HG03103 (cell line): ENCODE measurements around the gene RIMBP2.
"Not testable (repeated sequence)": the region's sequence is repeated elsewhere in the genome, so short reads cannot be mapped to it uniquely, and the experiment has no call there.

Source experiments
- ATAC-seq: cut with Tn5 transposase; IDR thresholded peaks from one replicate; pipeline ENCODE4 v1.9.1; 2021; ENCODE audit warnings: low read depth; ENCODE audit not compliant: unreplicated experiment

The RIMBP2 gene

DNA sequence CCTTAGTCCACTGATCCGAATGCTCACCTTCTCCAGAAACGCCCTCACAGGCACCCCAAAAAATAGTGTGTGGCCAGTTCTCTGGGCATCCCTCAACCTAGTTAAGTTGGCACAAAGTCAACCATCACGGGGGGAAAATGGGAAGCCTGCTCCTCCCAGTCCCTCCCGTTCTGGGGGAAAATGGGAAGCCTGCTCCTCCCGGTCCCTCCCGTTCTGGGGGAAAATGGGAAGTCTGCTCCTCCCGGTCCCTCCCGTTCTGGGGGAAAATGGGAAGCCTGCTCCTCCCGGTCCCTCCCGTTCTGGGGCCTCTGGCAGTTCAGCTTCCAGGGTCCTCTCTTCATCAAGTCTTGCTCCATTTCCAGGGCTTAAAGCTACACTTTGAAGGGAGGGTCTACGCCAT lies 106.1 kb downstream of the RIMBP2 start:
- no peak for ATAC-seq

DNA sequence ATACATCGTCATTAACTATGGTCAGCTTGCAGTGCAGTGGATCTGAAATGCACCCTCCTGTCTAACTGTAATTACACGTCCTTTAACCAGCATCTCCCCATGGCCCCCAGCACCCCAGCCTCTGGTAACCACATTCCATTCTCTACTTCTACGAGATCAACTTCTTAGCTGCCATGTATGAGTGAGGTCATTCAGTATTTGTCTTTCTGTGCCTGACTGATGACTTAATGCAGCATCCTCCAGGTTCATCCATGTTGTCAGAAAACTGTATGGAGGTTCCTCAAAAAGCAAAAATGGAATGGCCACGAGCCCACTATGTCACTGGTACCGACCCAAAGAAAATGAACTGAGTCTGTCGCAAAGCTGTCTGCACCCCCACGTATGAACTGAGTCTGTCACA lies 107.3 kb downstream of the RIMBP2 start:
- ATAC-seq: no peak

DNA sequence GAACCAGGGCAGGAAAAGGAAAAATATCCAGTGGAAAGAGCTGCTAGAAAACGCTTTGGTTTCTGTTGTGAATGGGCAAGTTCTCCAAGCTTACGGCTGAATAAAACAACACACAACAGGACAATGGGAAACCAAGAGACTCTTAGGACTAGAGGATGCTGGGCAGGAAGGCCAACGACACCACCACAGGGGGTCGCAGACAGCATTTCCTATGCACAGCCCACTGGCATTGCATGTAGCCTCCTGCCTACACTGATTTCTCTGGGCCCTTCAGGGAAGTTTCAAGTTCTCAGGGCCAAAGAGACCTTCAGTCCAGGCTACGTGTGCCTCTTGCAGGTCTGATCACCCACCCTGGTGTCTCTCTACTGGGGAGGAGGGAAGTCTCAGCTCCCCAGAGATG lies 108.0 kb downstream of the RIMBP2 start:
- ATAC-seq: no peak

DNA sequence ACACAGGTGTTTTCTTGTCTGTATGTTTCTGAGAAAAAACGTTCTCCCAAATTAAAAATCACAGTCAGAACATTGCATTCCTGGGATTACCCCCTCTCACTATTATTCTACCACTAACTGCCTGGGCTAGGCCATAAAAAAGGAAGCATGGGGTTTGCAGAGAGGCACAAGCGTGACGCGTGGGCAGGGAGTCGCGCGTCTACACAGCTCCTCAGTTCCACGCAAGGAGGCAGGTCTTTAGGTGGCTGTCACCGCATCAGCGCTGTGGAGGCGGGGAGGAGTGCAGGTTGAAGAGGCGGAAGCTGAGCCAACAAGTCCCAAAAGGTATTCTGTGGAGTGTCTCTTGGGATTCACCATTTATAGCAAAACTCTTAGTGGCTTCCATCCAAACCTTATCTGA lies 109.9 kb downstream of the RIMBP2 start:
- no peak for ATAC-seq

DNA sequence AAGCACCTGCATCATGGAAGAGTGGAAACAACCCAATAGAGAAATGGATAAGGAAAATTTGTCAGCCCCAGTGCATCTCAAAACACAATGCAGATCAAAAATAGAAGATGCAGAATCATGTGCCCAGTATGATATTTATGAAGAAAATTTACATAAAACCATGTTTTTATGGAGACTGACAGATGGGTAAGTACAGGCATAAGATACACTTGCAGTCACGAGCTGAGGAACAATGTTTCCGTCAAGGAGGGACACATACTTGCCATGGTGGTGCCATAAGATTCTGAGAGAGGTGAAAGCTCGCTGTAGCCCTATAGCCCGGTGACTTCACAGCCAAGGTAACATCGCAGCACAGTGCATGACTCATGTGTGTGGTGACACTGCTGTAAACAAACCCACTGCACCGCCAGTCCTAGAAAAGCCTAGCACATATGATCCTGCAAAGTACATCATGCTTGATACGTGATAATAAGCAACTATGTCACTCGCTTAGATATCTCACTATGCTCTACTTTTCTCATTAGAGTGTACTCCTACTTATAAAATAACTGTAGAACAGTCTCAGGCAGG lies 112.6 kb downstream of the RIMBP2 start:
- no peak for ATAC-seq

DNA sequence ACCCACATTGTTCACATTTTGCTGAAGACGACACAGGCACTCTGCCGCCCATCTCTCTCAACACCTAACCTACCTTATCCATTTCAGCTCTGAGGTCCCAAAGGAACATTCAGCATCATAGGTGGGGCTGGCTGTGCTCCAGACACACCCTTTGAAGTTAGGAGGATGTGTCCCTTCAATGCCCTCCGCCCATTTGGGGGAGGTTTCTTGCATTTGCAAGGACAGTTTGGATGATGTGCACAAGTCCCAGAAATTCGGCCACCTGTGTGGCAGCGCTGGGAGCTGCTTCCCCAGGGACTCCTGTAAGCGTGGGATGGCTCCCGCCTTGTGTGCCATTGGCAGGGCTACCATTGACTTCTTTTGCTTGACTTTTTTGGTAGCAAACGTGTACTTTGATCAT lies 113.8 kb downstream of the RIMBP2 start:
- no peak for ATAC-seq

DNA sequence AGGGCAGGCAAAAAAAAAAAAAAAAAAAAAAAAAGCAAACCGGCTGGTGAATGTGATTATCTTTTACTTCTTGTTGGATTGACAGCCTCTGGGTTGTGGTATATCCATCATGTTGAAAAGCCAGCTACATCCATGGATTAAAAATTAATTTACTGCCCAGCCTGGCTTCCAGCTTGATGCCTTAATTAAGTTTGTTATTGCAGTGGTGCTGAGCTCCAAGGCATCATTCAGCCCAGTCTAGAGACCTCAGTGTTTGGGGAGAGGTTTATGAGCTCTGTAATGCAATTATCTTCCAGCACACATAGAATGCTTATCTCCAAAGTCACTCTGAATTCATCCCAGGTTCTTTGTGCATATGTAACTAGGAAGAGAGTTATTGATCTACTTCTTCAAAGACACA lies 114.8 kb downstream of the RIMBP2 start:
- ATAC-seq: no peak

DNA sequence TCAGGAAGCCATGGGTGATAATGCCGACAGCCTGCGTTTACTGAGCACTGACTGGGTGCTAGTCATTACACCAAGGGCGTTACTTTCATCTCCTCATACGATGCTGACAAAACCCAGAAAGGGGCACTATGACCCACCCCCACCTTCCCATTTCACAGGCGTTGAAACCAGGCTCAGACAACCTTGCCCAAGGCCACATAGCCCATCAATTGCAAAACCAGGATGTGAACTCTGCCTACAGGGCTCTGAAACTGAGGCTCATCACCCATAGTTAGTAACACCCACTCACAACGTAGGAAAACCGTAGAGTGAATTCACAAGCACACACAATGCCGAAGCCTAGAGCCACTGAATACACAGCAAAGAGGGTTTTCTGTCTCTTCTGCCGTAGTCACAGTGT lies 119.9 kb downstream of the RIMBP2 start:
- no peak for ATAC-seq

DNA sequence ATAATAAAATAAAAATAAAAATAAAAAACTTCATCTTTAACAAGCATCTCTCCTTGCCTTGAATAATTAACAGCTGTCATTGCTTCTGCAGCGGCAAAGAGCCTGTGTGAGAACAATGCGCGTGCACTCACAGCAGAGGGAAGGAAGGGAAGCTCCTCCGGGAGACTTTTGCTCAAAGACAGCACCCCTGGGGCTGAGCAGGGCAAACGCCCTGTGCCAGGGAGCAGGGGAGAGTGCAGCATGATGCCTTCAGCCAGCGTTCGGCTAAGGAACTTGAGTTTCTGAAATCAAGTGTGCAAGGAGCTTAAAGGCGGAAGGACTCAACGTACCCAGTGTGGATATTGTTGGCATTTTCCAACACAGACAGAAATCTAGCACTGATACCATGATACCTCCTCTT lies 120.5 kb downstream of the RIMBP2 start:
- ATAC-seq: no peak

DNA sequence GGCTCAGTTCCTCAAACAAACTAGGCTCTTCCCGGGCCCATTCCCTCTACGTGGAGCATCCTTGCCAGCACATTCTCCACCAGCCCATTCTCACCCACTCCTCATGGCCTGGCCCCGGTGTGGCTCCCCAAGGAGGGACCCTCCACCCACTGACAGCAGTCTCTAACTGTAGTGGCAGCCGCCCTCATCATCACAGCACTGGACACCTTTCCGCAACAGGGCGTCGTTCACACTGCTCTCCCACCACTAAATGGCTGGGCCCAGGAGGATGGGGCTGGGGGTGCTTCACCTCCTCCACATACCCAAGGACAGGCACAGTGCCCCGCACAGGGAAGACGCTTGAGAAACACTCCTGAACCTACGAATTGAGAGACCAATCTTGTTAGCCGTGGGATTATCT lies 123.0 kb downstream of the RIMBP2 start:
- ATAC-seq: no peak

DNA sequence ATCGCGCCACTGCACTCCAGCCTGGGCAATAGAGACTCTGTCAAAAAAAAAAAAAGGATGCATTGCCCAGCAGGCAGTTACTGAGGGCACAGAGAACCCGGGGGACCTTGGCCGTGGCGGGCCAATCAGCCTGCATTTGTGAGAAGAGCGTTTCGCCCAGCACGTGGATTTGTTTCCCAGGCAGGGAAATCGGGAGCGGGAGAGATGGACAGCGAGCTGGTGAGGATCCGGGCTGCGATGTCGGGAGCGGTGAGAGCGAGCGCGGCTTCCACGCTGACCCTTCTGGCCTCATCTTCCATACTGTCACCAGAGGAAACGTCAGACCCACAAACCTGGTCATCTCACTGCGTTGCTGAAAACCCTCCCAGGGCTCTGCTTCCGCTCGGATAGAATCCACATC lies 123.5 kb downstream of the RIMBP2 start:
- ATAC-seq: no peak

DNA sequence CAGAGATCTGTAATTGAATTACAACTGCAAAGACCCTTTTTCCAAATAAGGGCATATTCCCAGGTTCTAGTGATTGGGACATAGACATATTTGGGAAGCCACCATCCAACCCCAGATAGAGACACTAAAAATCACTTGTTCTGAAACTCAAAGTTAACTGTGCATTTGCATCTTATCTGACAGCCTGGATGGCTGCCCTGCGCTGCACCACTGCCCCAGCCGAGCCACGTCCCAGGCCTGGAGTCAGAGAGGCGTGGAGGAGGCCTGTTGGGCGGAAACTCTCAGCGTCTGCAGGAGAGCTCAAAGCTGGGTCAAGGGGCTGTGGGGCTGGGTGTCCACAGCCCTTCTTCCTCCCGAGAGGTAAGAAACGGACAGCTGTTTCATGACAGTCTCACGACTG lies 124.4 kb downstream of the RIMBP2 start:
- ATAC-seq: no peak

DNA sequence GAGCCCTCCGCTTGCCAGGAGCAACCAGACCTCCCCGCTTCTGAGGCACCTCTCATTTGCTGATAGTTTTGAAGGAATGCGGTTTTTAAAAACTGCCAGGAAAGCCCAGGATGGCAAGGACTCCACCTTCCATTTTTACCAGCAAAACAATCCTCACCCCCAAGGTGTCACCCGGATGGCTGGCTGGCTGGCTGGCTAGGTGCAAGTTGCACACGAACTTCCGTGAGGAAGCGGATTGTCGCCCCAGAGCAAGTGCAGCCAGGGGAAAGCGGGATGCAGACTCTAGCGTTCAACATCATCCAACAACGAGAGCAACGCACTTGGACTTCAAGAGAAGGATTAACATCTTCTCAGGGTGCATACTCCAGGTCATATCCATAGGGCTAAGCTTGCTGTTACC lies 125.4 kb downstream of the RIMBP2 start:
- ATAC-seq: no peak

DNA sequence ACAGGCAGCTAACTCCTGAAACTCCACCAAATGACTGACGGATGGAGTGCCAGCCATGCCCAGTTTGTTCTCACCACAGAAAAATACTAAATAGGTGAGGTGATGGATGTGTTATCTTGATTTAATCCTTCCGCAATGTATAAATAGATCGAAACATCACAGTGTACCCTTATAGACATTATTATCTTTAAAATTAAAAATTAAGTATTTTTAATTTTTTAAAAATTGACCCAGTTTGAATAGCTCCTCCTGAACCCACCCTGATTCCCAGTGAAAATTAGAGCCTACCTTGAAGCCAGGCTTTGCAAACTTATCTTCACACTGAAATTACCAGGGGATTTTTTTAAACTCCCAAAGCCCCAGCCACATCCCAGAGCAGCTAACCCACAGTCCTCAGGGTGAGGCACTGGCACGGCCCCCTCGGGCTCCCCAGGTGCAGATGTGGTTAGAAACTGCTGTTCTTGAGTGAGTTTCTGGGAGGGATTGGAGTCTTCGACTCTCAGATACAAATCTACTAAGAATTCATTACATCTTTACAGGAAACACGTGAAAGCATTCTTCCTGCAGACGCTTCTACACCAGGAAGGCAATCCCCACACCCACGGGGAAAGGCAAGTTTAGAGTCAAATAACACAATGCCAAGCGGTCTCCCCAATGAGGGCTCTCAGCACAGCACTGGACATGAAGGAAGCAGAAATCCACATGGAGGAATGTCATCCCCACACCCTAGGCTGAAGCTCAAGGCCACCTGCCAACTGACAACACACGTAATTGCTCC lies 126.4 kb downstream of the RIMBP2 start:
- no peak for ATAC-seq

DNA sequence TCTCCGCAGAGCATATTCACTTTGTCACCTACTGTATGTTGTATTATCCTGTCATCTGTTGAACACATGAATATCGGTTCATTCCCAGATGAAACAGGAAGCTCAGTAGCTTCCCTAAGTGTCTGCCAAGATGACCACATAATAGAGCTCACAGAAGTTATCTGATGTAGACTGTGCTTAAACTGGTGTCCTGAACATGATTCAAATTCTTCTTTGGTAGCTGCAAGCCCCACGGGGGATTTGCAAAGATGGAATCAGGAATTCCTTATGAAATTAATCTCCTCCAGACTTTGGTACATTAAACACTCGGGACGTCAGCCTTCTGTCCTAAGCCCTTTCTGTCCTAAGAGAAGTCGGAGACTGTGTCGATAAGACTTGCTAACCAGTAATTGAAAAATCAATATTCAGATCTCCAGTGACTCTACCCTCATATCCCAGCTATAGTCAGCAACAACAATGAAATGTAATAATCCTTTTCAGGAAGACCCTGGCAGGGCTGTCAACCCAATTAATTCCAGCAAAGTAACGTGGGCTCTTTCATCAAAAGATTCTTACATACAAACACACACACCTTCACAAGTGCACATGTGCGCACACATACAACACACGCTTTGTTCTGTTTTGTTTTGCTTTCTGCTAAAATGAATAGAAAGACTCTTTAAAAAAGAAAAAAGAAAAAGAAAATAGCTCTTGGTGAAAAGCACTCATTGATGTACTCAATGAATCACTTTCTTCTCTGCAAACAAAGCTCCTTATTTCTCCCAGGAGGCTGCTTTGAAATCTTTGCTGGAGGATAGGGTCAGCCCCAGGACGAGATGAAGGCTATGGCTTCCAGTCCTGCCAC lies 127.2 kb downstream of the RIMBP2 start:
- no peak for ATAC-seq

DNA sequence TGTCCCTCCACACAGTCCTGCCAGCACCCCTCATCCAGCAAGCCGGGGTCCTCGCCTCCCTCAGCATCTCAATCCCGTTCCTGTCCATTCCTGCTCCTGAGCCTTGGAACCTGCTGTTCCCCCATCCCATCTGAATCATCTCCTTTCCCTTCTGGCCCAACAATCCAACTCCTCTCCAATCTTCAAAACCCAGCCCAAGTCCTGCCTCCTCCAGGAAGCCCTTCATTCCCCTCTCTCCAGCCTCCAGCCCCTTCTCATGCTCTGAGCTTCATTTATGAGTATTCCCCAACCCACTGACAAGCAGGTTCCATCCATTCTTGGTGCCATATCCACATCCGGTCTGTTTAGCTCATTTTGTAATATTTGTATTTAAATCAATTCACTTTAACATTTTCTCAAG lies 128.1 kb downstream of the RIMBP2 start:
- ATAC-seq: no peak

DNA sequence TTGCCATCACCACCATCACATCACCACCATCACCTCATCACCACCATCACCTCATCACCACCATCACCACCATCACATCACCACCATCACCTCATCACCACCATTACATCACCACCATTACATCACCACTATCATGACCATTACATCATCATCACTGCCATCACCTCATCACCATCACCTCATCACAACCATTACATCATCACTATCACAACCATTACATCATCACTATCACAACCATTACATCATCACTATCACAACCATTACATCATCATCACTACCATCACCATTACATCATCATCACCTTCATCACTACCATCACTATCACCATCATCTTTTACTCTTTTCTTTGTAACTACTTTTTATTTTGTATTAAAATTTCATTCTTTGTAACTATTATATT lies 131.6 kb downstream of the RIMBP2 start:
- ATAC-seq: not testable (repeated sequence)

DNA sequence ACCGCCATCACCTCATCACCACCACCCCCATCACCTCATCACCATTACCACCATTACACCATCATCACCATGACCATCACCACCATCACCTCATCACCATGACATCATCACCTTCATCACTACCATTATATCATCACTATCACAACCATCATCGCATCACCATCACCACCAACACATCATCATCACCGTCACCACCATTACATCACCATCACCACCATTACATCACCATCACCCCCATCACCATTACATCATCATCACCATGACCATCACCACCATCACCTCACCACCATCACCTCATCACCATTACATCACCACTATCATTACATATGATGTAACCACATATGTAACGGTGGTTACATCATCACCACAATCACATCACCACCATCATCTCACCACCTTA lies 132.3 kb downstream of the RIMBP2 start:
- no peak for ATAC-seq

DNA sequence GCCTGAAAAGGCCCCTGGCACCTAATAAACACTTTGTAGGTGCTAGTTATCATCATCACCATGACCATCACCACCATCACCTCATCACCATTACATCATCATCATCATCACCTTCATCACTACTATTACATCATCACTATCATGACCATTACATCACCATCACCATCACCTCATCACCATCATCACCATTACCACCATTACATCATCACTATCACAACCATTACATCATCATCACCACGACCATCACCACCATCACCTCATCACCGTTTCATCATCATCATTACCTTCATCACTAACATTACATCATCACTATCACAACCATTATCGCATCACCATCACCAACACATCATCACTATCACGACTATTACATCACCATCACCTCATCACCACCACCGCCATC lies 132.8 kb downstream of the RIMBP2 start:
- no peak for ATAC-seq

DNA sequence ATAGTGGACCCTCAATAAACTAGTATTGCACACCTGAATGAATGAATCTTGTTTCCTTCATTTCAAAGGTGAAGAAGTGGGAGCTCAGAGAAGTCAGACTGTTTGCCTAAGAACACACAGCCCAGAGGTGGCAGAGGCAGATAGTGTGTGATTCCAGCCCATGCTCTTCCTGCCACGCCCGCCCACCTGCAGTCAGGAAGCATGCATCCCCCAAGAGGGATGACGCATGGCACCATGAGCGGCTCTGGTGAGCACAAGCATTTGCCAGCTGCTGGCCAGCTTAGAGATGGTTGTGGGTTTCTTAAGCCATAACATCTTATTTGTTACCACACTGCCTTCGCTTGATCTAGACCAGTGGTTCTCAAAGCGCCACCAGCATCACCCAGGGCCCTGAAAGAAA lies 133.8 kb downstream of the RIMBP2 start:
- no peak for ATAC-seq

DNA sequence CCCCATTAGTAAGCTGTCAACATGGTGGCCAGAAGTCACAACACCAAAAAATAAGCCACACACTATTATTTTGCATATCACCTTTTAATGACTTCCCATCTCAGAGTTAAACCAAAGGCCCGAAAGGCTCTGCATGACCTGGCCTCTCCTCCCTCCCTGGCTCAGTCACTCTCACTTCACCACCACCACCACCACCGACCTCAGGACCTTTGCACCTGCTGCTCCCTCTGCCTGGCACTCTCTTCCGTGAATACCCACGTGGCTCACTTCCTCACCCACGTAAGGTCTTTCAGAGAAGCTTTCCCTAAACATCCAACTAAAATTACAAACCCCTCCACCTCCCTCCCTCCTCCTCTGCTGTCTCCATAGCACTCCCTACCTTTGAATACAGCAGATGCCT lies 134.3 kb downstream of the RIMBP2 start:
- ATAC-seq: no peak

DNA sequence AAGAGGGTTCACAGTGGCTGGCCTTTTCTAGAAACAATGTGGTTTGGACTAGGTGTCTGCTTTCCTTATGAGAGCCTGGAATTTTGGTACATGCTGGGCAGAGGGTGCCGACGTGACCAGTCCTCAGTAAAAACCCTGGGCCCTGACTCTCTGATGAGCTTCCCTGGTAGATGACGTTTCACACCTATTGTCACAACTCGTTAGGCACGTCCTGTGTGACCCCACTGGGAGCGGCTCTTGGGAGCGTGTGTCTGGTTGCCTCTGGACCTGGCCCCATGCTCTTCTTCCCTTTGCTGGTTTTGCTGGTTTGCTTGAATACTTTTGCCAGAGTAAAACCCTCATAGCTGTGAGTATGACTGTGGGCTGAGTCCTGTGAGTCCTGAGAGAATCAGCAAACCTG lies 136.9 kb downstream of the RIMBP2 start:
- ATAC-seq: no peak
